ENCODE data around the gene ZNF451.

ZNF451 gene

GRCh38 chr6:57116776-57117175 is 26.8 kb downstream of the ZNF451 start:
- no peak for DNase-seq (ENCODE audit: low read depth)
- TF ChIP-seq CTCF (IDR thresholded peaks at IDR 0.05; ENCODE audit: insufficient read depth, low read depth, low read length, missing control alignments) = no peak
- no peak overlapping the region for H3K4me3 ChIP-seq (ENCODE audit: low read depth, low read length)

GRCh38 chr6:57117796-57118195 is 27.8 kb downstream of the ZNF451 start:
- DNase-seq (ENCODE audit: low read depth) = no peak
- no peak overlapping the region for H3K4me3 ChIP-seq (ENCODE audit: low read depth, low read length)
- TF ChIP-seq CTCF (IDR thresholded peaks at IDR 0.05; ENCODE audit: insufficient read depth, low read depth, low read length, missing control alignments) = no peak

- TF ChIP-seq CTCF (IDR thresholded peaks at IDR 0.05; ENCODE audit: insufficient read depth, low read depth, low read length, missing control alignments) = no peak
- H3K4me3 ChIP-seq (ENCODE audit: low read depth, low read length) = no peak overlapping the region
- DNase-seq (ENCODE audit: low read depth) = no peak
Measured at GRCh38 chr6:57123111-57123510, 33.1 kb downstream of the ZNF451 start.

- no peak overlapping the region for H3K4me3 ChIP-seq (ENCODE audit: low read depth, low read length)
- TF ChIP-seq CTCF (IDR thresholded peaks at IDR 0.05; ENCODE audit: insufficient read depth, low read depth, low read length, missing control alignments) = no peak
- no peak for DNase-seq (ENCODE audit: low read depth)
Measured at GRCh38 chr6:57127763-57128162, 37.8 kb downstream of the ZNF451 start.

GRCh38 chr6:57130661-57131177 is 40.7 kb downstream of the ZNF451 start:
- no peak for DNase-seq (ENCODE audit: low read depth)

GRCh38 chr6:57134954-57135353 is 45.0 kb downstream of the ZNF451 start:
- TF ChIP-seq CTCF (IDR thresholded peaks at IDR 0.05; ENCODE audit: insufficient read depth, low read depth, low read length, missing control alignments) = no peak
- no peak for DNase-seq (ENCODE audit: low read depth)

More at GRCh38 chr6:57130661-57131177, 40.7 kb downstream of the ZNF451 start:
- TF ChIP-seq CTCF (IDR thresholded peaks at IDR 0.05; ENCODE audit: insufficient read depth, low read depth, low read length, missing control alignments) = no peak
- H3K4me3 ChIP-seq (ENCODE audit: low read depth, low read length) = no peak overlapping the region

GRCh38 chr6:57135885-57136284 is 45.9 kb downstream of the ZNF451 start:
- H3K4me3 ChIP-seq (ENCODE audit: low read depth, low read length) = no peak overlapping the region
- DNase-seq (ENCODE audit: low read depth) = no peak
- TF ChIP-seq CTCF (IDR thresholded peaks at IDR 0.05; ENCODE audit: insufficient read depth, low read depth, low read length, missing control alignments) = no peak

More at GRCh38 chr6:57134954-57135353, 45.0 kb downstream of the ZNF451 start:
- H3K4me3 ChIP-seq (ENCODE audit: low read depth, low read length) = no peak overlapping the region

Measured in GM12865 (cell line).